ENCODE results near the gene CCDC201. TPM values are rescaled to one million over a fixed set of nuclear protein-coding genes. Genes with fewer than 3 reads are reported as not detected.
"Not testable (repeated sequence)": the region's sequence is repeated elsewhere in the genome, so short reads cannot be mapped to it uniquely, and the experiment has no call there.

The CCDC201 gene
- total RNA-seq, 2 donors from 2014 or later: not detected

DNA sequence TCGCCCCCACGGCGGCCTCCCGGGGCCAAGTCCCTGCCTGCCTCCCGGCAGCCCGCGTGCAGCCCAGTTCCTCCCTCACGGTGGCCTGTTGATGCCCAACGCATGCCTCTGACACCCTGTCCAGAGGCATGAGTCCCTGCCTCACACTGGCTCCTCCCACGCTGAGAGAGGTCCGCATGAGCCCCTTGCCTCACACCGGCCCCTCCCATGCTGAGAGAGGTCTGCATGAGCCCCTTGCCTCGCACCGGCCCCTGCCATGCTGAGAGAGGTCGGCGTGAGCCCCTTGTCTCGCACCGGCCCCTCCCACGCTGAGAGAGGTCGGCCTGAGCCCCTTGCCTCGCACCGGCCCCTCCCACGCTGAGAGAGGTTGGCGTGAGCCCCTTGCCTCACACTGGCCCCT is 59.9 kb downstream of the CCDC201 start:
- DNase-seq (ENCODE audit: low spot score): no peak
- TF ChIP-seq CTCF (IDR thresholded peaks at IDR 0.05): no peak
- Histone ChIP-seq H3K4me1 (no peaks in the 10 kb centered on the region), H3K27me3 (no peaks in the 10 kb centered on the region), H3K27ac (no peak overlapping the region), H3K36me3 (no peaks in the 10 kb centered on the region), H3K4me3 (no peak overlapping the region), H3K9me3 (no peaks in the 10 kb centered on the region)

DNA sequence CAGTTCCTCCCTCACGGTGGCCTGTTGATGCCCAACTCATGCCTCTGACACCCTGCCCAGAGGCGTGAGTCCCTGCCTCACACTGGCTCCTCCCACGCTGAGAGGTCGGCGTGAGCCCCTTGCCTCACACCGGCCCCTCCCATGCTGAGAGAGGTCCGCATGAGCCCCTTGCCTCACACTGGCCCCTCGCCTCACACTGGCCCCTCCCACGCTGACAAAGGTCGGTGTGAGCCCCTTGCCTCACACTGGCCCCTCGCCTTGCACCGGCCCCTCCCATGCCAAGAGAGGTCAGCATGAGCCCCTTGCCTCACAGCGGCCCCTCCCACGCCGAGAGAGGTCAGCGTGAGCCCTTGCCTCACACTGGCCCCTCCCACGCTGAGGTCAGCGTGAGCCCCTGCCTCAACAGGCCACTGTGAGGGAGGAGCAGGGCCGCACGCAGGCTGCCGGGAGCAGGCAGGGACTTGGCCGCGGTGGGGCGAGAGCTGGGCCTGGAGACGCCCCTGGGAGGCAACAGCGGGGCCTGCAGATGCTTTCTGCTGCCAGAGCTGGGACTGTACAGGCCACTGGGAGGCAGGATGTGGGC is 61.1 kb downstream of the CCDC201 start:
- H3K27me3 ChIP-seq; DNase-seq (ENCODE audit: low spot score); H3K4me1 ChIP-seq; H3K36me3 ChIP-seq; H3K27ac ChIP-seq; H3K9me3 ChIP-seq; H3K4me3 ChIP-seq: not testable (repeated sequence)

- not testable (repeated sequence) for H3K9me3 ChIP-seq; DNase-seq (ENCODE audit: low spot score); H3K4me3 ChIP-seq; H3K36me3 ChIP-seq; H3K27me3 ChIP-seq; H3K4me1 ChIP-seq; H3K27ac ChIP-seq
Observed at GRCh38 chr7:45810451-45811005, 62.4 kb downstream of the CCDC201 start.

Other genes with a start within 250 kb of the CCDC201 start
- 1 to 10 TPM in 1 of 2 donors, not detected in 1; 1.6 TPM for gene IGFBP1, start 15.4 kb upstream of the CCDC201 start, total RNA-seq
- gene IGFBP3, start 48.2 kb upstream of the CCDC201 start, total RNA-seq: 100 to 1,000 TPM; 122 to 251 TPM

Measured in right atrium auricular region (tissue), 2 donors.